SHP77 (cell line): ENCODE measurements around the gene TSNAXIP1.

Source experiments
- DNase-seq, 2 experiments: peaks; one replicate each; lab custom pipeline; 2025; lab: John Stamatoyannopoulos, UW

Gene TSNAXIP1, protein sequence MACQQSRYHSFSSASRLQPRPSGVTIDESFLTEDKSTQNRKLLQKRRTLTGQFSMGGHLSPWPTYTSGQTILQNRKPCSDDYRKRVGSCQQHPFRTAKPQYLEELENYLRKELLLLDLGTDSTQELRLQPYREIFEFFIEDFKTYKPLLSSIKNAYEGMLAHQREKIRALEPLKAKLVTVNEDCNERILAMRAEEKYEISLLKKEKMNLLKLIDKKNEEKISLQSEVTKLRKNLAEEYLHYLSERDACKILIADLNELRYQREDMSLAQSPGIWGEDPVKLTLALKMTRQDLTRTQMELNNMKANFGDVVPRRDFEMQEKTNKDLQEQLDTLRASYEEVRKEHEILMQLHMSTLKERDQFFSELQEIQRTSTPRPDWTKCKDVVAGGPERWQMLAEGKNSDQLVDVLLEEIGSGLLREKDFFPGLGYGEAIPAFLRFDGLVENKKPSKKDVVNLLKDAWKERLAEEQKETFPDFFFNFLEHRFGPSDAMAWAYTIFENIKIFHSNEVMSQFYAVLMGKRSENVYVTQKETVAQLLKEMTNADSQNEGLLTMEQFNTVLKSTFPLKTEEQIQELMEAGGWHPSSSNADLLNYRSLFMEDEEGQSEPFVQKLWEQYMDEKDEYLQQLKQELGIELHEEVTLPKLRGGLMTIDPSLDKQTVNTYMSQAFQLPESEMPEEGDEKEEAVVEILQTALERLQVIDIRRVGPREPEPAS

DNA sequence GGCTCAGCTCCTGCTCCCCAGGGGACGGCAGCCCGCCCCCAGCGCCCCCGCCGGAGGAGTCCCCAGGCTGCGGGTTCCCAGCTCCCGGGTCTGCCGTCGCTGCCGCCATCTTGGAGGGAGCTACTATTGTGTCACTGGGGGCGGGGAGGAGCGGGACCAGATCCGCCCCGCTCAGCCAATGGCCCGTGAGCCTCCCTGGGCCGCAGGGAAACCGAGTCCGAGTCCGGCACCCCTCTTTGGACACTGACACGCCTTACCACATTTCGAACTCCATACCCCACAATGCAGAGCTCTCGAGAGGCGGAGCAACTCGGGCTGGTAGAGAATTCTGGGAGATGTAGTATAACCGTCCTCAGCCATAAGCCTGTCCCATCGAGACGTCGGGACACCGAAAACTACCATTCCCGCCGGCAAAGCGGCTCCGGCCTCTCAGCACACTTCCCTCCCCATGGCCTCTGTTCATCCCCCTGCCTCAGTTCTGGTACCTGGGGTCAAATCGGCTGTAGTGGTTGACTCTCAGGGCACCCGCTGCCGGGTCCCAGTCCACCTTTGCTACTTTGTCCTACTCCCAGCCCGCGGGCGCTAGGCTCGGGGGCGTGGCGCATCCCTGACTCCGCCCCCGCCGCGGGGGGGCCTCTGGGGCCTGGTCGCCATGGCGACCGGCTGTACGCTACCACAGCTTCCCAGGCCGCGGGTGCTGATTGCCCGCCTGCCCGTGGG, at the start of gene TSNAXIP1, which contains the start of gene RANBP10:
TSS of gene TSNAXIP1 (plus strand) at position 462 of the 720 bp plus-strand sequence. CDS start 261 bp downstream, outside the sequence.
TSS of gene RANBP10 (minus strand) at position 133 of the 720 bp plus-strand sequence. CDS start at position 109, 24 bp downstream.
- peak; percentile 98 for DNase-seq

DNA sequence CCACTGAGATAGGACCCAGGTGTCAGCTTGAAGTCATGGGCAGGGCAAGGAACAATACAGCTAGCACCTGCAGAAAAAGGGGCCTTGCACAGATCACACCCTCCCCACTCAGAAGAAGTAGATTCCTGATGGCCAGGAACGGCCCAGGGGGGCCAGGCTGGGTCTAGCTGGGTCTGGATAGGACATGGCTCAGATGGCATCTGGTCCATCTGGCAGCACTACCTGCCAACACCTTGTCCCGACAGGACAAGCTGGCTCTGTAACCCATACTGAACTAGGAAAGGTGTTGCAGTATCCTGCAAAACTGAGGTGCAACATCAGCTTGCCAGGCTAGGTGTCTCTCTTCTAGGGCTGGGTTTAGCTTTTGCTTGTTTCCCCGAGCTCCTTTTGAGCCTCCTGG, 48.7 kb upstream of the TSNAXIP1 start:
- DNase-seq = no peak

GRCh38 chr16:67758966-67759365, 47.7 kb upstream of the TSNAXIP1 start:
- DNase-seq = no peak

DNA sequence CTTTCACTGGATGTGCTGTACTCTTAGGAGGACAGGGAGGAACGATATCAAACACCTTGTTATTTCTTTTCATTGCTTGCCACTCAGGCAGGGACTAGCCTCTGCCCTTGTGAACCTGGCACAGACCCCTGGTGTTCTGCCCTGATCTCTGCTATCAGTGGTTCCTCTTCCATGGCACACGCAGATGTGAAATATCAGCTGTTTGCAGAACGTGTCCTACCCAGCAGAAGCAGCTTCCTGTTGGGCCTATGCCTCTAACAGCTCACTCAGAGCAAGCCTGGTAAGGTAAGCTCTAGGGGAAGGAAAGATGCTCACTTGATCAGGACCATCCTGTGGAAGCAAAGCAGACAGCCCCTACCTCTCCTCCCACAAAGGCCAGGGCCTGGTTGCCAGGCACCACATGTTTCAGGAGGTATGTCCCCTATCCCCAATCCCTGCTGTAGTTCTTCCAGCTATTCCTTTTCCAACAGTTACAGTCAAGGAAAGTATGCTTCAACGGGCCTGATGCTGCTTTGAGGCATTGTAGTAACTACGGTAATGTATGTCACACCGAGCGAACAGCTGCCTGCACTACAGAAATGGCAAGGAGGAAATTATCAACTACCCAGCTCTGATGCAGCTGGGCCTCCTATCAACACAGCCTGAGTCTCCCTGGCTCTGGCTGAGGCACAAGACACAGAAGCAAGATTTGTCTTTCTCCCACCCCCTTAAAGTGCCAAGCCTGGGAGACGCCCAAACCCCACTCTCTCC, 46.3 kb upstream of the TSNAXIP1 start:
- no peak for DNase-seq

DNA sequence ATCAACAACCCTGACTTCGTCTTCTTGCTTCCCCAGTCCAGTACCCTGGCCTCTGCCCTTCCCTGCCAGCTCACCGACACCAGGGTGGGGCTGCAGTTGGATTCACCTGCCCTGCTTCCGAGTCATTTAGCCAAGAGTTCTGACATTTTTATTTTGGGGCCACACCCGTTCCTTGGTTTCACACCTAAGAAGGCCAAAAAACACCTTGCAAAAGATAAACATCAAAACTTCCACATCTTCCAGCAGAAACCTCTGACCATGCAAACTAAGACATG, 45.8 kb upstream of the TSNAXIP1 start:
- no peak for DNase-seq

DNA sequence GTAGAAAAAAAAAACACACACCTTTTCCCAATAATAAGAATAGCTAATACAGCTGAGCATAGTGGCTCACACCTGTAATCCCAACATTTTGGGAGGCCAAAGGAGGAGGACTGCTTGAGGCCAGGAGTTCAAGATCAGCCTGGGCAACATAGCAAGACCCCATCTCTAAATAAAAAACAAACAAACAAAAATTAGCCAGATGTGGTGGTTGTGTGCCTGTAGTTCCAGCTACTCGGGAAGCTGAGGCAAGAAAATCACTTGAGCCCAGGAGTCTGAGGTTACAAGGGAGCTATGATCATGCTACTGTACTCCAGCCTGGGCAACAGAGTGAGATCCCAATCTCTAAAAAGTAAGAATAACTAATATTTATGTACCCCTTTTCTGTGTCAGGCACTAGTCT, 44.8 kb upstream of the TSNAXIP1 start:
- DNase-seq = no peak

GRCh38 chr16:67762385-67762784, 44.3 kb upstream of the TSNAXIP1 start:
- DNase-seq = no peak

GRCh38 chr16:67763066-67763465, 43.6 kb upstream of the TSNAXIP1 start:
- DNase-seq = no peak

DNA sequence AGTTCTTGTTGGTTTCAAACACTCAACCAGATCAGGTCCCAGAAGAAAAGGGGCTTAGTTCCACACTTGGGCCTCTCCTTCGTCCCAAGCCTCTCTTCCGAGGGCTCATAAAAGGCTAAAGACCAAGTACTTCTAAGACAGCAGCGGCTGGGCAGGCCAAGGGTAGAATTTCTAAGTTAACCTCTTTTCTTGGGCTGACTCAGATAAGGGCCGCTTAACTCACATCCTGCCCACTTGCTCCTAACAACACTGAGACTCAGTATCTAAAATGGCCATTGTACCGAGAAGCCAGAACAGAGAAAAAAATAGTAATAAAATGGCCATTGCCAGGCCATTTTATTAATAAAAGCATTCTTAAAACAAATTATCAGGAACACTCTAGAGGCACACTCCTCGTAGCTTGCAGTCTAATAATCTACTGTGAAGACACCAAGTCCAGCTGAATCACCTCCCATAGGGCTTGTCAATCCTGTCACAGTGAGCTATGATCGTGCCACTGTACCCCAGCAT, 42.5 kb upstream of the TSNAXIP1 start:
- DNase-seq = no peak

DNA sequence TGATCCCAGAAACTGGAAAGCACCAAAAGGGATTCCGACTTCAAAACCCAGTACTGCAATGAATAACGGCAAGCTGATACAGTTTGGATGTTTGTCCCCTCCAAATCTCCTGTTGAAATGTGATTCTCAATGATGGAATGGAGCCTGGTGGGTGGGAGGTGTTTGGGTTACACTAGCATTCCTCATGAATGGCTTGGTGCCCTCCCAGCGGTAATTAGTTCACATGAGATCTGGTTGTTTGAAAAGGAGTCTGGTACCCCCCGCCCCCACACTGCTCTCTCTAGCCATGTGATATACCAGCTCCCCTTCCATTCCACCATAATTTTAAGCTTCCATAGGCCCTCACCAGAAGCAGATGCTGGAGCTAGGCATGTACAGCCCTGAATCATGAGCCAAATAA, 40.4 kb upstream of the TSNAXIP1 start:
- DNase-seq = no peak

GRCh38 chr16:67767953-67768352, 38.7 kb upstream of the TSNAXIP1 start:
- DNase-seq = no peak

DNA sequence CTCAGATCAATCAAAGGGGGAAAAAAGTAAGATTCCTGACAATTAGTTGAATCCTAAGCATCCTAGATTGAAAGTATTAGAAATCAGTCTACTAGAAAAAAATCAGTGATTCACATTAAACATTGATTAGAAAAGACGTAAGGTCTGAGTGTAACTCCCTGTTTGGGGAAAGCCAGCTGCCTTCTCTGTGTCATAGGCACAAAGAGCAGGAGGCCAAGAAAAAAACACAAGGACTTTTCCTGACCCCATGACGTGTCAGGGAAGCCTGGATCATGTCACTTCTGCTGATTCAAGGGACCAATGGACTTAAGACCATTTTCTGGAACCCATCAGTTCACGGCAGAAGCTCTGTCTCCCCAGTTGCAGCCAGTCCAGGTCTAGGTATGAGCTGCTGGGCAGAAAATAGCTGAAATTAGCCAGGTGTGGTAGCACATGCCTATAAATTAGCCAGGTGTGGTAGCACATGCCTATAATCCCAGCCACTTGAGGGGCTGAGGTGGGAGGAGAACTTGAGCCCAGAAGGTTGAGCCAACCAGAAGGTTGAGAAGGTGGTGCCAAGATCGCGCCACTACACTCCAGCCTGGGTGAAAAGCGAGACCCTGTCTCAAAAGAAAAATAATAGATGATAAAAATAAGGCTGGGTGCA, 36.2 kb upstream of the TSNAXIP1 start:
- no peak for DNase-seq

- DNase-seq = no peak
Observed at GRCh38 chr16:67773099-67773498, 33.6 kb upstream of the TSNAXIP1 start.

DNA sequence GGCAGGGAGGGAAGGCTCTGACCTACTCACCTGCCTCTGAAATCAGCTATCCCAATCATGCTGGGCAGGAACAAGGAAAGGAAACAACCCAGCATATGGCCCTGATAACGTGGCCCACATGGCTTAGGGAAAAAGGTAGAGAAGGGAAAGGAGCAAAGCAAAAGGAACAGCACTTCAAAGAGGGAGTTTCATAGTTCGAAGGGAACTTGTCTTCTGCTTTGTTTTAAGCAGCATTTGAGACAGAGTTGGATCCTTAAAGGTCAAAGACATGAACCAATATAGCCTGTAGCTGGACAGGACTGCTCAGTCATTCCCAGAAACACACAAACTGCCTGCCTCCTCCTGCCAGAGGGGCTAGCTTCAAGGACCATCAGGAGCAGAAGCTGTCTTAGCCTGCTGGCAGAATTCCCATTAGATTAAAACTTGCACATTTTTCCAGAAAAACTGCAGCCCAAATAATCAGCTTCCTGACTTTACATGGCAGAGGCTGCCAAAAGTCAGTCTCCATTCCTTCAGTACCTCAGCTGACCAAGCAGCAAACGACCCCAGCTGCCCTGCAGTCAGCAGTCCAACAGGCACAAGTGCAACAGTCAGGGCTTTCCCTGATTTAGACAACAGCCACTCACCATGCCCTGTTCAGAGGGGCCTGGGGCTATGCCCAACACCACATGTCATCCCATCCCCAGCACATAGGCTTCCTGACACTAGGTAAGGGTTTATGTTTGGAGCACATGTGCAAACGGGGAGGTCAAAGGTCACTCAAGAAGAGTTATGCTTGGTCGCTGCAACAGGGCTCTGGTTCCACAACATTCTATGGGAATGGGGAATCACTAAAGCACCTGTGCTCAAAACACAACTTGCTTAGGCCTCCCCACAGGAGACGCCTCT, 32.9 kb upstream of the TSNAXIP1 start:
- DNase-seq = no peak

GRCh38 chr16:67774457-67774853, 32.2 kb upstream of the TSNAXIP1 start:
- DNase-seq = no peak

- no peak for DNase-seq
Observed at GRCh38 chr16:67775273-67775672, 31.4 kb upstream of the TSNAXIP1 start.

DNA sequence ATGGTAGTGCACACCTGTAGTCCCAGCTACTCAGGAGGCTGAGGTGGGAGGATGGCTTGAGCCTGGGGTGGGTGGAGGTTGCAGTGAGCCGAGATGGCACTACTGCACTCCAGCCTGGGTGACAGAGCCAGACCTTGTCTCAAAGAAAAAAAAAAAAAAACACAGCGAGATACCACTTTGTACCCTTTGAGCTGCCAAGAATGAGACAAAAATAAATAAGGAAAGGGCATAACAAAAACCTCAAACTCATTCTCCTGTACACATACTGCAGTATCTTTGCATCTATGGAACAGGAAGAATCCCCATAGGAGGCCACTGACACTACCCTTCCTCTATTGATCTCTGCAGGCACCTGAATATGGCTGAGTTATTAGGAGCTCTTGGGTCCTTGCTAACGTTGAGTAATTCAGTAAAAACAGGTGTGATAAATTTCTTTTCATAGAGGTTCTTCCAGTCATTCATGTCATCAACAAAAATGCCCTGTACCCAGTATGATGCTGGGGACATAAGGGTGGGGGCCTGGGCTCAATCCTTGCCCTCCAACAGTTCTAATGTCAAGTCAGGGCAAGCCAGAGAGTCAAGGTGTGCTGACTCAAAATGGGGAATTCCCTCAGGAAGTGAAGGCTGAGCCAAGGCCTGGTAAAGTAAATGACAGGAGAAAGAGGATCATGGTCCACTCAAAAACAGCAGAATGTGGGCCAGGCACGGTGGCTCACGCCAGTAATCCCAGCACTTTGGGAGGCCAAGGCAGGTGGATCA, 27.3 kb upstream of the TSNAXIP1 start:
- DNase-seq = no peak

DNA sequence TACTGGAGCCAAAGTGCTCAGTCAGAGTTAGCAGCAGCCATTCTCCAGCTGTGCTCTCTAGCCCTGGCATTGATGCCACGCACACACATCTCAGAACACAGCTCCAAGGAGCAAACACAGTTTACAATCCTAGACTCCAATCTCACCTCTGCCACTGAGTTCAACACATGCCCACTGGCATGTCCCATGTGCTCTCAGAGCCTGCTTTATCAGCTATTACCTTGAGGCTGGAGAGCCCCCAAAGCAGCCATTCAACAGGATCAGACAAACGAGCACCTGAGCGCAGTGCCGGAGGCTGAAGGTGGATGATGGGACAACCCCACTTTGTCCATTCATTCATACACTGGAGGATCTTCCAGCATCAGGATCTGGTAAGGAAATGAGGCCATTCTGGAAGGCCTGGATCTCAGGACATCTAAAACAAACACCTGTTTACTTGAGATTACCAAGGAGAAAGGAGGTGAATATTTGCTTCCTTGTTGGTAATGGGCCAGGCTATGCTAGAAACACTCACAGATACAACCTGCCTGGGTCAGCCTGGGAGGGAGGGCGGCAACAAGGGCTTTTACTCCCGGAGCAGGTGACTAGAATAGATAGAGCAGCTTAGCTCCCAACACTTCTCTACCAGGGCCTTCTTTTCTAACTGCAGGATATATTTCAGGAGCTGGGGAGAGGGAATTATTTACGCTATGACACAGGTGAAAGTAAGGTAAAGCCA, 25.7 kb upstream of the TSNAXIP1 start:
- DNase-seq = no peak

DNA sequence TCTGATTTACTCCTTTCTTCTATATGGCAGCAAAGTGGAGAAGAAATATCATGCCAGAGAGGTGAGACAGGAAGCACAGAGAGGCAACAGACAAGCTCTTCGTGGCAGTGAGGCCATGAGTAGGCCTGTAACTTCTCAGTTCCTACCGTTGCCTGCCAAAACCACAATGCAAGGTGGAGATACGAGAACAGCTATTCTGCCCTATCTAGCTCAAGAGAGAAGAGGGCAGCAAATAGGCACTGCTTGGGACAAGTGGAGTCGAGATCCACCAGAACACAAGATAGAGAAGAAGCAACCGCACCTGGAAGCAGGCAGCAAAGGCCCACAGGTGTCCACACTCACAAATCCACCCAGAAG, 25.1 kb upstream of the TSNAXIP1 start:
- no peak for DNase-seq
